Bone marrow (tissue), 2 donors: ENCODE data around the gene NOSTRIN.
"Not testable (repeated sequence)": the region's sequence is repeated elsewhere in the genome, so short reads cannot be mapped to it uniquely, and the experiment has no call there.

Experiments used
- DNase-seq, 2 donors: peaks; one replicate each; lab custom pipeline; 2025; lab: John Stamatoyannopoulos, UW

The NOSTRIN gene

DNA sequence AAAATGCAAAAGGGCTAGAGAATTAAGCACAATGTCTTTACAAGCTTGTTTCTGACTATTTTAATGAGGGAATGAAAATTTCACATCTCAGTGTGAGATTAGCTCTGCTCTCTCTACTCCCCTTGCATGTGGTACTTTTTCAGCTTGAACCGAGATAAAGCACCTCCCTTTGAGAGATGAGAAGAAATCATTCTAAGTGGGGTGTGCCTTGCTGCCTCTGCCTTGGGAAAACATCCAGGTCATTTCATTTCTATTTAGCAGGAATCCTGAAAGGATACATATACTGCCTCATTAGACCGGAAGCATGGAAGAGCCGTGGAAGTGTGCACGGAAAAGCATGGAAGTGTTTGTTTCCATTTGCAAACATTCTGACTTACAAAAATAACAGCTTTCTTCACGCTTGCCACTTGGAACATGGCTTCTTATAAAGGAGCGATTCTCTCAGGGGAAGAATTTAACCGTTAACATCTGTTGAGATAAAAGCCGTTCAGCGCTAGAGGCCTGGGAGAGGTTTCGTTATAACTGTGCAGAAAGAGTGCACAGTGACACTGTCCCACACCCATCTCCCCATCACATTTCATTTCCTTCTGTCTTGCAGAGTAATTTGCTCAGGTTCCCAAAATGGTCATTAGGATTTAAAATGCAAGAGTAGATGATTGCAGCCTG is 16.7 kb downstream of the NOSTRIN start:
- DNase-seq, result no peak

DNA sequence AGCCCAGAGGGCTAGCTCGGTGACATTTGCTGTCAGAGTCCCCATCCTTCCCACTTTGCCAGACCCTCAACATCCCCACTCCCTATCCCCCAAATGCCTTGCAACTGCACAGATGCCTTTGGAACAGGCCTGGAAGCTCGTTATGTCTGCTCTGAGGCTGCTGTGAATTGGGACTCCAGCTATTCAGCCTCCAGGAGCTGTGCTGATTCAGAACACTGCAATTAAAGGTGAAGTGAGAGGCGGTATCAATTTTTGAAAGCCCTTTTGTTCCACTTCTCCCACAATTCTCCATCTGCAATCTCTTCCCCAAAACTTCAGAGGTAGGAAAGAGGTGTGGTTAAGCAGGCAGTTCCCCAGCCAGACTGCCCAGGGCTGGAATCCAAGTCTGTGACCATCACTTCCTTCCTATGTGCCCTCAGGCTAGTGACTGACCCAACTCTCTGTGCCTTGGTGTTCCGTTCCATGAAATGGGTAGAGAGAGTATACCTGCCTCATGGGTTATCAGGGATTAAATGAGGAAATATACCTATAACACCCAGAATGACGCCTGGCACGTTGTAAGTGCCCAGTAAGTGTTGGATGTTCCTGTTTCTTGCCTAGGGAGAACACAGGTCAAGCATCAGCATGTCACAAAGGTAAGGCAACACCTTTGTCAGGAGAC is 17.5 kb downstream of the NOSTRIN start:
- DNase-seq, result no peak

DNA sequence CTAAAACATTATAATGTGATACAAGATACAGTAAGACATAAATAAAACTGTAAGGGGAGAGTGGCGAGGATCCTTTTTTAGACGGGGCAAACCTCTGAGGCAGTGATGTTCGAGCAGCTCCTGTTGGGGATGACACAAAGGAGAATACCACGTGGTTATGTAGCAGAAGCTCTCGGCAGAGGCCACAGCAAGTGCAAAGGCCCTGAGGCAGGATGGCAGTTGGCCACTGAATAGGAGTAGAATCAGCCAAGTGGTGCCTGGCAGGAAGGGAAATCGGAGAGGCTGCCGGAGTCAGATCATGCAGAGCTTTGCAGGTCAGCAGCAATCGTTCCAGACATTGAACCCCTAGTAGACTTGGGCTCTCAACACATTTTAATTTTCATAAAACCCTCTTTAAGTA is 19.1 kb downstream of the NOSTRIN start:
- no peak for DNase-seq

DNA sequence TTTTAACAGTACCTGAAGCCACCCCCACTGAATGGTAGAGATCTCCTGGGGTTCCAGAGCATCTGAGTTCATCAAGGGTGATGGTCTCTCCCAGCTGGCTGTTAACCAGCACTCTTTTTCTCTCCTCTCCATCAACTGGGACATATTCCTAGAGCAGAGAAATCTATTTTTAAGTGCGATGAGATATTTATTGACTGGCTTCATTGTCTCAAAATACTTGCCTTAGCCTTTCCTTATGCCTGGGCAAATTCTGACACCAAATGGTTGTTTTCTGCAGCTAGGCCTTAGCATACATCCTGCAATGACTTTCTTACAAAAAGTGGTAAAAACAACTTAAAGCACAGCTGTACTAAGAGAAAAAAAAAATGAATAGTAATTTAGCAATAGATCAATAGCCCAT is 19.6 kb downstream of the NOSTRIN start:
- DNase-seq, result no peak

DNA sequence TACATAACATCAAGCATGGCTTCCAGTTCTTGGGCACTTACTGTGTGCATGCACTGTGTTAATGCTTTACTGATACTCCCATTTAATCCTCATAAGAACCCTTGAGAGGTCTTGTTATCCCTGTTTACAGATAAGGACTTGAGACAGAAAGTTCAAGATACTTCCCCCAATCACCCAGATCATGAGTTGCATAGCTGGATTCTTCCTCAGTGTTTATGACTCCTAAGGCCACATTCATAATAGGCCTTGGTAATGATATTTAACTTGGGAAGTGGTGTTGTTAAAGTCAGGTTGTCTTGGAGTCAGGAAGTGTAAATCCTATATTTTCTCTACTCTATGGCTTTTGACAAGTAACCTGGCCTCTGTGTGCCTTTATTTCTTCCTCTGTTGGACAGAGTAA is 22.7 kb downstream of the NOSTRIN start:
- no peak for DNase-seq

DNA sequence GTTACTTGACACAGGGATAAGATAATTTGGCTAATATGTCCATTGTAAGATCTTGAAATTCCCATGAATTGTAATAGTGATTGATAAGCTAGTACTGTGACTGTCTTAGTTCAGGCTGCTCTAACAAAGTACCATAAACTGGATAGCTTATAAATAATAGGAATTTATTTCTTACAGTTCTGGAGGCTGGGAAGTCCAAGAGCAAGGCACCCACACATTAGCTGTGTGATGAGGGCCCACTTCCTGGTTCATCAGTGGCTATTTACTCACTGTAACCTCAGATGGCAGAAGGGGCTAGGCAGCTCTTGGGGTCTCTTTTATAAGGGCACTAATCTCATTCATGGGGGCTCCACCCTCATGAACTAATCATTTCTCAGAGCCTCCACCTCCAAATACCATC is 28.5 kb downstream of the NOSTRIN start:
- no peak for DNase-seq

DNA sequence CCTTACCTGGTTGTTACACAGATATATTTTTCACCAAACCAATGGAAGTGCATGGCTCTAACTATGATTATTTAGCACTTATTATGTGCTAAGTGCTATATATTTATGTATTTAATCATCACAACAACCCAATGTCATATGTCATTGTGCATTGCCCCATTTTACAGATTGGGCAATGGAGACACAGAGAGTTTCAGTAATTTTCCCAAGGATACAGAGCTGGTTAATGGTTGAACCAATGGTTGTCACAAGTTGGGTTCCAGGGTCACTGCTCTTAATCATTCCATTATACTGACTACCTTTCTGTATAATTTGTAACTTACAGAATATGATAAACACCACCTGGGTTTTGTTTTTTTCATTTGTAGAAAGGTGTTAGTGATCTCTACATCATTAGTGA is 29.2 kb downstream of the NOSTRIN start:
- DNase-seq, result no peak

DNA sequence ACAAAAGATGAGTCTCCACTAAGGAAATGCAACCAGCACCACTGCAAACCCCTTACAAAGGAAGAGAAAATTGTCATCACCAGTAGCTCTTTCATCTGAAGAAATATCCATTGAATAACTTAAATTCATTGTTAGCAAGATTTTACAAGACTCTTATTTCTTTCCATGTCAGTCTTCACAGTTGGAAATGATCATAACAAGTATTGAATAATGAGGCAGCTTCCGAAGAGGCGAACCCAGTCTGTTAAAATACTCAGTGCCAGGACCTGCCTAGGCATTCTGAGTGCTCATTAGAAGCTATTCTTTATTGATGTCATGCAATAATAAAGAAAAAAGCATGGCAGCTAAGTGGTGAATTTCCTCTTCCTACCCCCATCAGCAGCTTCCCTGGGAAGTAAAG is 33.5 kb downstream of the NOSTRIN start:
- DNase-seq, result no peak

DNA sequence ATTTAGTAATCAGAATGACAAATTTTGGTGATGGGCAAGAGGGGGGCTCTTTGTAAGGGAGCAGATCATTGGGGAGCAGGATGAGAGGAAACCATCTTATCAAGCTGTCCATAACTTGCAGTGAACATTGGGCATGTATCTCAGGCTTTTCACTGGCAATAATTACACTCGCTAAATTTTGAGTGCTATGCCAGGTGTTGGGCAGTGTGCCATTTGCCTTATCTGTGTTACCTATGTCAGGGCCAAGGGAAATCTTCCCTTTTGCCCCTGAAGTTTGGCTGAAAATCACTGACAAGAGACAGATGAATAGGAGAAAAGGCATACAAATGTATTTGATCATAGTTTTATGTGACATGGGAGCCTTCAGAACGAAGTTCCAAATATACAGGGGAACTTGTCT is 39.0 kb downstream of the NOSTRIN start:
- no peak for DNase-seq

DNA sequence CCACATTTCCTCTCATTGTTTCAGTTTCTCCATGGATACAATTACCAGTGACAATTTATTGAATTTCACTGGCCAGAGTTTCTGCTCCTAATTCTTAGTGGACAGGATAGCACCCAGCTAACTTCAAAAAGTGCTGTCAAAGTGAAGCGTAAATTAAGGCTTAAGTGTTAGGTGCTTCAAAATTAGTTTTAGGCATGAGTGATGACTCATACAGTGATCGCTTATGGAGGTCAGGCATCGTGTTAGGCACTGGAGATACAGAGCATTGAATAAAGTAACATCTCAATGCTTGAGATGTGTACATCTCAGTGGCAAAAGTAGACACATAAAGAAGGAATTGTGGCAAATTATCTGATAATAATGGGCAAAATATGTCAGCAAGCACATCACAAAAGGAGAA is 40.8 kb downstream of the NOSTRIN start:
- no peak for DNase-seq

DNA sequence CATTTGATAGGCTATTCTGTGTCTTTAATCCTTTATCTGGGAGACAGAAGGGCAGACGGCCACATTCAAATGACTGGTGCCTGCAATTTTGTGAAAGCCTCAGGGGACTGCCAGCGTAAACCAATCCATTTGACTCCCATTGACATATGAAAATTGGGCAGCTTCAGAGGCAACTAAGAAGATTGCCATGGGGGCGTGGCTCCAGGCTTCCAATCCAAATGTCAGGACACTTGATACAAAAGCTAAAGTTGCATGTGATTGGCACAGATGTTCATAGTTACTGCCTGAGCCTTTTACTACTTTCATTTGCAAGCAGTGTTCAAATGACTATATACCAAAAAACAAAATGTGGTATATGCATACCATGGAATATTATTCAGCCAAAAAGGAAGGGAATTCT is 45.8 kb downstream of the NOSTRIN start:
- no peak for DNase-seq

DNA sequence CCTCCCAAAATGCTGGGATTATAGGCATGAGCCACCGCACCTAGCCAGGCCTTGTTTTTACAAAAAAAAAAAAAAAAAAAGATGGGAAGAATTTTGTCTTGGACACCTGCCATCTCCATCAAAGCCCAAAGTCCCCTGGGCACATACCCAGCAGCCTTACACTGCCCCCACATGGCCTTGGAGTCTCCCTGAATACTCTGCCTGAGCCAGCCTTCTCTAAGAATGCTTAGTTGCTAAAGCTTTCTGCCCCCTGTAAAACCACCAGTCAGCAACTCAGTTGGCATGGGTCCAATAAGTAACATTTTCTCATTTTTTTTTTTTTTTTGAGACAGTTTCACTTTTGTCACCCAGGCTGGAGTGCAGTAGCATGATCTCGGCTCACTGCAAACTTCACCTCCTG is 47.2 kb downstream of the NOSTRIN start:
- DNase-seq, result peak in 1 of 2 donors; percentile 65

DNA sequence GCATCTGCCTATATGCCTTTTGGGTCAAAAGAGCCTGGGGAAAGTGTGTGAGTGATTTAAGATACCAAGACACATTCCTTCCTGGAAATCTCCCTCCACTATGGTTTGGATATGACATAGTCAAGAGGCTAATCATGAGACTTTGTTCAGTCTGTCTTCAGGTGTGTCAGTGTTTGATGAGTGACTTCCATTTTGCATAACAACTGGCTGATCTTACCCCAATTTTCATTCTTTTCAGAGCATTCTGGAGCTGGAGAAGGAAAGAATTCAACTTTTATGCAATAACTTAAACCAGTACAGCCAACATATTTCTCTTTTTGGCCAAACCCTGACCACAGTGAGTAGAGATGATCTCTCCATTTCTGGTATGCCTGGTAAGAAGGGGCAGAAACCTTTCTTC is 48.4 kb downstream of the NOSTRIN start:
- no peak for DNase-seq

DNA sequence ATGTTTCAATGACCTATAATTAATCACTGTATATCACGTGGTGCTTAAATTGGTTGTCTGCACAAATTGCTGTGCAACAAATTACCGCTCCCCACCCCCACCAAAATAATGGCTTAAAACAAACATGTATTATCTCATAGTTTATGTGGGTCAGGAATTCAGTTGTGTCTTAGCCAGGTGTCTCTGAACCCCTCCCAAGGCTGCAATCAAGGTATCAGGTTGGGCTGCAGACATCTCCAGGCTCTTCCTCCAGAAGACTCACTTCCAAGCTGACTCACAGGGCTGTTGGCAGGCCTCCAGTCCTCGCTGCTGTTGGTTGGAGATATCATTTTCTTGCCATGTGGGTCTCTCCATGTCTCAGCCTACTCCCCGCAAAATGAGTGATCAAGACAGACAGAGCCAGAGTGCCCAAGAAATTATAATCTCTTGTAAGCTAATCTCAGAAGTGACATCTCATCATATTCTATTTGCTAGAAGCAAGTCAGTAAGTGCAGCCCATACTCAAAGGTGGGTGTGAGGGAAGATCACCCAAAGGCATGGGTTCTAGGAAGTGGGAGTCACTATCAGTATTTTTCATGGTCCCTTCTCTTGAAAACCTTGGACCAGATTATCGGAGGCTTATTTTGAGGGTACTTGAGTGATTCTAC is 49.4 kb downstream of the NOSTRIN start:
- DNase-seq, result peak in 1 of 2 donors; percentile 96

DNA sequence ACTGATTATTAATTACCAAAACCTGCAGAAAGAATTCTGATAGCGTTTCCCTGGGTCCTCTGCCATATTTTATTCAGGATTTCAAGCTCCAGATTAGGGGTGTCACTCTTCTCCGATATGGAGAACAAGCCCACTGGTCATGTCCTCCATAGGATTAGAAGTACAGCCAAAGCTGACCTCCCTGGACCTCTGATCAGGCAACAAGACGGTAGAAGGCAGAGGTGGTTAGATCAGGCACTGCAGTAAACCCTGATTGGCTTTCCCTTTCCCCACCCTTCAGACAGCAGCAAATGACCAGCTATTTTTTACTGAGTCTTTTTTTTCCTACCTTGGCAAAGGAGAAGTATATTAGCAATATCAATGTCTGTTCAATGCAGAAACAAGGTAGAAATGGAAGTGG is 50.0 kb downstream of the NOSTRIN start:
- no peak for DNase-seq

DNA sequence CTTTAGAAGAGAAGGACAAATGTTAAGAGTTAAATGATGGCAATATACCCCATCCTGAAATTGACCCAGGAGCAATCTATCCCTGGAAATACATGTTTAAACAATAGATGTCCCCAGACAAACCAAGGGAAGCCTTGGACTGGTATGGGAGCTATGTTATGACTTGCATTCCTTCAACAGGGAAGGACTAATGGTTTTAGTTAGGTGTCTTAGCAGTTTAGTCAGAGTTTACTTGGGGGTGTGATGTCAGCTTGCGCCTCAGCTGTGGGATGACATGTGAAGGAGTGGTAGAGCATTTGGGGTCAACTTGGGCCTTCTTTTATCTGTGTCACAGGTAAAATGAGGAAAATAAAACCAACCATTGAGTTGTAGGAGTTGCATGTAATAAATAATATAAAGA is 51.0 kb downstream of the NOSTRIN start:
- DNase-seq, result no peak

DNA sequence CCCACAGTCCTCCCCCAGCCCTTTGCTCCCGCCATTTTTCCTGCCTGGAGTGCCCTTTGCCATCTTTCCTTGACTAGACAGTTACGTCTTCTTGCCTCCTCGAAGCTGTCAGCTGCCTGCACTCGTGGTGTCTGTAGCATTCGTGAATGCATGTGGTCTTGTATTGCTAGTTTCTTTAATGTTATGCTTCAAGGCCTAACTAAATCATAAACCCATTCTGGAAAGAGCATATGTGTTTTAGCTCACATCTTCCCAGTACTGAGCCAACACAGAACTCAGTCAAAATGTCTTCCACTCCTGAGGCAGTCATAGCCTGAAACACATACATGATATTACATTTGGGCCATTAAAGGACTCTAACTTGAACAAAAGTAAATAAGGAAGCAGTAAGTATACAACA is 52.2 kb downstream of the NOSTRIN start:
- no peak for DNase-seq

DNA sequence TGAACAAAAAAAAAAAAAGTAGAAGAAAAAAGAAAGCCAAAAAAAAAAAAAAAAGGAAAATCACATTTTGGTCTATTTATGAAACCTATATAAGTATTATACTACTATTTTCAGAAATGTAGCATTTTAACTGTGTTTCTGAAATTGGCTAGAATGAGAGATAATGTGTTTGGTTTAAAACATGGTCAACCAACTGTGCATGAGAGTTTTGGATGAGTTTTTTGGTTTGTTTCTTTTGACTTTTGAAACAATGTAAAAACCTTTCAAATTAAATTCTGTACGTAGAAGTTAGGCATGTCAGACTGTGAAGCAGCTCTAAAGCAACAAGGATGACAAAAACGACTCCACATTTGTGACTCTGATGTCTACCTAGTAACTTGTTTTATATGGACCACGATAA is 53.2 kb downstream of the NOSTRIN start:
- DNase-seq, result no peak

DNA sequence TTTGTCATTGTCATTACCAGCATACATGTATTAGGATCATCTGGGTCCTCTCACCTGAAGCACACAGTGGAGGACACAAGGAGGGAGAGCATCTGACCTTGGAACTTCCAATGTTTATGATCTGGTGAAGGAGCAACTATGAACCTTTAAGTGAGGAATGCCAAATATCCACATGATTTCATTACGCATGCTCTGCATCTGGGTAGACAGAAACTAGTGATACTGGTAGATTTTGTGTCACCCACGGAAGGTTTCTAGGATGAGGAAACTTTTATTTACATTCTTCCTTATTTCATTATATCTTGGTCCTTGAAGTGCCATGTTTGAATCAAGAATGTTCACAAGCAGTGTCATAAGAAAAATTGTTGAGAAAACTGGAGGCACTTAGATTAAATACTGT is 55.7 kb downstream of the NOSTRIN start:
- DNase-seq, result no peak

DNA sequence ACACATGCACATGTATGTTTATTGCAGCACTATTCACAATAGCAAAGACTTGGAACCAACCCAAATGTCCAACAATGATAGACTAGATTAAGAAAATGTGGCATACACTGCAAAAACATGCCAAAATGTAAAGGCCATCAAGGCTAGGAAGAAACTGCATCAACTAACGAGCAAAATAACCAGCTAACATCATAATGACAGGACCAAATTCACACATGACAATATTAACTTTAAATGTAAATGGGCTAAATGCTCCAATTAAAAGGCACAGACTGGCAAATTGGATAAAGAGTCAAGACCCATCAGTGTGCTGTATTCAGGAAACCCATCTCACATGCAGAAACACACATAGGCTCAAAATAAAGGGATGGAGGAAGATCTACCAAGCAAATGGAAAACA is 64.7 kb downstream of the NOSTRIN start:
- not testable (repeated sequence) for DNase-seq

DNA sequence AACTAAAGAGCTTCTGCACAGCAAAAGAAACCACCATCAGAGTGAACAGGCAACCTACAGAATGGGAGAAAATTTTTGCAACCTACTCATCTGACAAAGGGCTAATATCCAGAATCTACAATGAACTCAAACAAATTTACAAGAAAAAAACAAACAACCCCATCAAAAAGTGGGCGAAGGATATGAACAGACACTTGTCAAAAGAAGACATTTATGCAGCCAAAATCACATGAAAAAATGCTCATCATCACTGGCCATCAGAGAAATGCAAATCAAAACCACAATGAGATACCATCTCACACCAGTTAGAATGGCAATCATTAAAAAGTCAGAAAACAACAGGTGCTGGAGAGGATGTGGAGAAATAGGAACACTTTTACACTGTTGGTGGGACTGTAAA is 67.9 kb downstream of the NOSTRIN start:
- not testable (repeated sequence) for DNase-seq

DNA sequence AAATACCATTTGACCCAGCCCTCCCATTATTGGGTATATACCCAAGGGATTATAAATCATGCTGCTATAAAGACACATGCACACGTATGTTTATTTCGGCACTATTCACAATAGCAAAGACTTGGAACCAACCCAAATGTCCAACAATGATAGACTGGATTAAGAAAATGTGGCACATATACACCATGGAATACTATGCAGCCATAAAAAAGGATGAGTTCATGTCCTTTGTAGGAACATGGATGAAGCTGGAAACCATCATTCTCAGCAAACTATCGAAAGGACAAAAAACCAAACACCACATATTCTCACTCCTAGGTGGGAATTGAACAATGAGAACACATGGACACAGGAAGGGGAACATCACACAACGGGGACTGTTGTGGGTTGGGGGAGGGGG is 68.4 kb downstream of the NOSTRIN start:
- DNase-seq, result not testable (repeated sequence)

DNA sequence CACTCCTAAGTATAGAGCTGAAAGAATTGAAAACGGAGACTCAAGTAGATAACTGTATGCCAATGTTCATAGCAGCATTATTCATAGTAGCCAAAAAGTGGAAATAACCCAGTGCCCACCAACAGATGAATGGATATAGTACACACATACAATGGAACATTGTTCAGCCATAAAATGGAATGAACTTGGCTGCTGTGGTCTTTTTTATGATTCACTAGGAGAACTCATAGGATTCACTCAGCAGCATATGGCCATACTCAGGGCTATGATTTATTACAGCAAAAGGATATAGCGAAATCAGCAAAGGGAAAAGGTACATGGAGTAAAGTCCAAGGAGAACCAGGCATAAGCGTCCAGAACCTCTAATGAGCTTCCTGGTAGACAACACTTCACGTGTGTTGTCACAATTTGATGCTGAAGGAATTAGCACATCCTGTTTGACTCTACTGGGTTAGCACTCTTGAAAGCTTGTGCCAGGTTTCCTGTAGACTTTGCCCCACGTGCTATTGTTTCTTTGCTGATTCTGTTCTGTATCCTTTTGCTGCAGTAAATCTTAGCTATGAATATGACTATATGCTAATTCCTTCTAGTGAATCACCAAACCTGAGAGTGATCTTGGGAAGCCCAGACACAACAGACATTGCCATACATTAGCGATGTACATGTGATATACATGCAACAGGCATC is 72.1 kb downstream of the NOSTRIN start:
- DNase-seq, result no peak
